Motor neuron (in vitro differentiated cells): Measurements from ENCODE around the gene FADS3. TPM values are rescaled to one million over a fixed set of nuclear protein-coding genes. Genes with fewer than 3 reads are reported as not detected.
"Not testable (repeated sequence)": the region's sequence is repeated elsewhere in the genome, so short reads cannot be mapped to it uniquely, and the experiment has no call there.

Source experiments
- ATAC-seq, 8 experiments: fragments of 200-7000 bp; cut with Tn5 transposase; replicated peaks in 6 of 8; 2 replicates each; pipeline ENCODE4 v1.8.0; 2021; ENCODE audit warnings: mild to moderate bottlenecking in 8 of 8, moderate library complexity in 8 of 8
- H3K27ac ChIP-seq, 2 donors: fragments of 250-450 bp; sonication (Bioruptor Pico); 2 replicates each; pipeline ENCODE4 v1.9.0; 2021; ENCODE audit warnings: antibody characterized with exemption in 2 of 2, mild to moderate bottlenecking in 2 of 2, moderate library complexity in 1 of 2
- H3K4me1 ChIP-seq, 2 donors: fragments of 250-450 bp; sonication (Bioruptor Pico); replicated peaks in 1 of 2; 2 replicates each; pipeline ENCODE4 v1.6.1; 2021; ENCODE audit warnings: antibody characterized with exemption in 2 of 2, mild to moderate bottlenecking in 2 of 2, moderate library complexity in 1 of 2
- H3K4me3 ChIP-seq, 5 donors: fragments of 250-450 bp; sonication (Bioruptor Pico); 2 replicates each; pipeline ENCODE4 v1.9.0; 2021; ENCODE audit warnings: antibody characterized with exemption in 5 of 5, mild to moderate bottlenecking in 5 of 5, moderate library complexity in 4 of 5
- WGBS, 10 experiments: fragments of 450-650 bp; shearing (Covaris generic); methylation state at CpG; one replicate each; pipeline ENCODE4 v1.0.0; 2022; 5-methylcytosine and 5-hydroxymethylcytosine counted together
- in situ Hi-C, 9 experiments: fragments of 400-800 bp; cut with MboI; loops; one replicate each; pipeline ENCODE4 v1.15.0; 2021; ENCODE audit warnings: low sequenced_read_pairs in 9 of 9, low pct_unique_long_range_greater_than_20kb in 2 of 9; ENCODE audit not compliant: unreplicated experiment in 9 of 9
- total RNA-seq, 8 experiments: library from RNA; unstranded; fragments of 300-600 nt; gene quantifications; 2 replicates each; pipeline versions ENCODE4 v1.2.3 to v1.2.4, GENCODE V29; 2022

Gene FADS3
- total RNA-seq, 8 experiments from 2014 or later, result 7.9 to 48.8 (median 11.8) TPM

GRCh38 chr11:61889831-61890230 is 1.5 kb downstream of the FADS3 start:
- WGBS, 10 experiments, result 76 to 100% (median 87%) methylated on average over 1 to 10 of the region's 10 CpGs; no CpG with 5 or more reads in 4 of the 10 experiments

DNA sequence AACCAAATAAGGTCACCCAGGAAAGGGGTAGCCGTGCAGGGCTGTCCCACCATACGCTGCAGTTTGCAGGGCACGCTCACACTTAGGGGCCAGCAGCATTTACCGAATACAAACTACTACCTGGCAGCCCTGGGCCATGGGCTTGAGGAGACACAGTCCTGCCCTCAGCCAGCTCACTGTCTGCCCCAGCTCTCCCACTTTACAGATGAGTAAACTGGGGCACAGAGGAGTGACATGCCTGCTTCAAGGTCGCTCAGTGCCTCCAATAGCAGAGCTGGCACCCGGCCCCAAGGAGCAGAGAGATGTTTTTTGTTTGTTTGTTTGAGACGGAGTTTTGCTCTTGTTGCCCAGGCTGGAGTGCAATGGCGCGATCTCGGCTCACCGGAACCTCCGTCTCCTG is 2.8 kb downstream of the FADS3 start:
- no peak for ATAC-seq
- Histone ChIP-seq H3K4me3 (no peak overlapping the region), H3K4me1 (peaks cover 7 to 12% of the 10 kb centered on the region in 2 donors), H3K27ac (no peak overlapping the region)
- 70 to 100% (median 88%) methylated on average over 1 to 7 of the region's 12 CpGs; no CpG with 5 or more reads in 5 of the 10 experiments for WGBS, 10 experiments
- in situ Hi-C loops, result loop anchor here in 4 of 9 experiments (25.0 kb wide), 2 partner anchors 174 to 199 kb away; no protein-coding TSS in a partner anchor

More at GRCh38 chr11:61889831-61890230, 1.5 kb downstream of the FADS3 start:
- no peak for ATAC-seq
- H3K4me3 ChIP-seq, result peak overlapping the region in 2 of 5 donors; percentile 55 to 61
- H3K4me1 ChIP-seq, result peaks cover 7 to 12% of the 10 kb centered on the region in 2 donors
- H3K27ac ChIP-seq, result no peak overlapping the region
- in situ Hi-C loops, result loop anchor here in 5 of 9 experiments (10.0 to 25.0 kb wide), 3 partner anchors 55 to 197 kb away; no protein-coding TSS in a partner anchor

DNA sequence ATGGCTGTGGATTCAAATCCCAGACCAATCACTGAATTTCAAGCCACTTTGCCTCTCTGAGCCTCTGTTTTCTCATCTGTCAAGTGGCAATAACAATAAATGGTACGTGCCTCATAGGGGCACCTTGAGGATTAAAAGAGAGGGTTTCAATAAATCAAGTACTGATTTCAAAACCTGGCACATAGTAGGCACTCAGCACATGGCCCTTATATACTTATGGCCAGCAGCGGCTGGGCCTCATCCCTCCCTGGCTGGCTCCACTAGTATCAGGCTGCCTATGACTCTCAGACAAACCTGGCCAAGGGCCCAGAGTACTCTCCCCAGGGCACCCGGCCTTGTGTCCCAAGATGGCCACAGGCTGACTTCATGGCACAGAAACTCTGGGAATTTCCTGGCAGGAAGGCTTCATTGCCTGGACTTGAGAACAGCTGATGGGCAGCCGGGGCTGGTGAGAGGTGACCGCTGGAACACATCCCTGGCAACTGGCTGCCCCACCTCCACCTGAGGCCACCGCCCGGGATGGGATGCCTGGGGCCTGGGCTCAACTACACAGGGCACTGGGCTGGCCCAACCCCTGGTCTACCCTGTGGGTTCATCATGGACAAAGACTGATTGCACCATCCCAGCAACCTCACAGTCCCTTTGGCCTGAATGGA is 3.4 kb downstream of the FADS3 start:
- in situ Hi-C loops, result loop anchor here in 4 of 9 experiments (25.0 kb wide), 2 partner anchors 174 to 199 kb away; no protein-coding TSS in a partner anchor

GRCh38 chr11:61886643-61887042 is 4.7 kb downstream of the FADS3 start:
- Histone ChIP-seq H3K4me1 (peaks cover 7 to 12% of the 10 kb centered on the region in 2 donors), H3K27ac (no peak overlapping the region), H3K4me3 (no peak overlapping the region)
- WGBS, 10 experiments, result 90 to 100% (median 95%) methylated on average over 1 to 2 of the region's 3 CpGs; no CpG with 5 or more reads in 6 of the 10 experiments
- no peak for ATAC-seq
- in situ Hi-C loops, result loop anchor here in 4 of 9 experiments (25.0 kb wide), 2 partner anchors 176 to 201 kb away; no protein-coding TSS in a partner anchor

More for the DNA sequence above, 3.4 kb downstream of the FADS3 start:
- 76 to 100% (median 89%) methylated on average over 1 to 3 of the region's 7 CpGs; no CpG with 5 or more reads in 5 of the 10 experiments for WGBS, 10 experiments
- H3K4me3 ChIP-seq, result no peak overlapping the region
- no peak overlapping the region for H3K27ac ChIP-seq
- H3K4me1 ChIP-seq, result peaks cover 7 to 12% of the 10 kb centered on the region in 2 donors
- ATAC-seq, result no peak

GRCh38 chr11:61885784-61886580 is 5.4 kb downstream of the FADS3 start:
- no CpG with 5 or more reads among the region's 13 CpGs for WGBS, 10 experiments

GRCh38 chr11:61885166-61885778 is 6.1 kb downstream of the FADS3 start:
- H3K27ac ChIP-seq, result no peak overlapping the region
- in situ Hi-C loops, result loop anchor here in 4 of 9 experiments (25.0 kb wide), 2 partner anchors 177 to 202 kb away; no protein-coding TSS in a partner anchor
- no peak overlapping the region for H3K4me3 ChIP-seq
- WGBS, 10 experiments, result 67 to 100% (median 86%) methylated on average over 1 to 6 of the region's 7 CpGs; no CpG with 5 or more reads in 3 of the 10 experiments
- H3K4me1 ChIP-seq, result peaks cover 6 to 10% of the 10 kb centered on the region in 2 donors
- ATAC-seq, result peak in 1 of 8 experiments; percentile 52

More at GRCh38 chr11:61885784-61886580, 5.4 kb downstream of the FADS3 start:
- no peak overlapping the region for H3K27ac ChIP-seq
- H3K4me3 ChIP-seq, result no peak overlapping the region
- ATAC-seq, result no peak
- in situ Hi-C loops, result loop anchor here in 4 of 9 experiments (25.0 kb wide), 2 partner anchors 176 to 201 kb away; no protein-coding TSS in a partner anchor
- H3K4me1 ChIP-seq, result peaks cover 12% of the 10 kb centered on the region in 2 donors

GRCh38 chr11:61883947-61884346 is 7.4 kb downstream of the FADS3 start:
- Histone ChIP-seq H3K4me1 (peaks cover 0 to 5% of the 10 kb centered on the region in 2 donors), H3K27ac (no peak overlapping the region), H3K4me3 (no peak overlapping the region)
- in situ Hi-C loops, result loop anchor here in 4 of 9 experiments (25.0 kb wide), 2 partner anchors 178 to 203 kb away; no protein-coding TSS in a partner anchor
- no peak for ATAC-seq
- 20 to 100% (median 83%) methylated on average over 1 to 2 of the region's 5 CpGs; no CpG with 5 or more reads in 5 of the 10 experiments for WGBS, 10 experiments

GRCh38 chr11:61883327-61883726 is 8.0 kb downstream of the FADS3 start:
- WGBS, 10 experiments, result 12 to 92% (median 63%) methylated on average over 2 to 8 of the region's 10 CpGs; no CpG with 5 or more reads in 4 of the 10 experiments
- Histone ChIP-seq H3K27ac (no peak overlapping the region), H3K4me1 (peaks cover 0 to 5% of the 10 kb centered on the region in 2 donors), H3K4me3 (no peak overlapping the region)
- peak in 1 of 8 experiments; percentile 13 for ATAC-seq
- in situ Hi-C loops, result loop anchor here in 4 of 9 experiments (25.0 kb wide), 2 partner anchors 179 to 204 kb away; no protein-coding TSS in a partner anchor

DNA sequence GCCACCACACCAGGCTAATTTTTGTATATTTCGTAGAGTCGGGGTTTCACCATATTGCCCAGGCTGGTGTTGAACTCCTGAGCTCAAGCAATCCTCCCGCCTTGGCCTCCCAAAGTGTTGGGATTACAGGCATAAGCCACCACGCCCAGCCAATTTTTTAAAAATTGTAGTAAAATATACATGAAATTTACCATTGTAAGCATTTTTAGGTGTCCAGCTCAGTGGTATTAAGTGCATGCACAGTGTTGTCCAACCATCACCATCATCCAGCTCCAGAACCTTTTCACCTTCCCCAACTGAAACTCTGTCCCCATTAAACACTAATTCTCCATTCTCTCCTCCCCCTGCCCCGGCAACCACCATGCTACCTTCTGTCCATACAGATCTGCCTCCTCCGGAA is 8.5 kb downstream of the FADS3 start:
- Histone ChIP-seq H3K4me3 (no peak overlapping the region), H3K4me1 (peaks cover 0 to 5% of the 10 kb centered on the region in 2 donors), H3K27ac (no peak overlapping the region)
- WGBS, 10 experiments, result 0 to 100% (median 86%) methylated on average over 1 to 6 of the region's 6 CpGs; no CpG with 5 or more reads in 1 of the 10 experiments
- in situ Hi-C loops, result loop anchor here in 4 of 9 experiments (25.0 kb wide), 2 partner anchors 179 to 204 kb away; no protein-coding TSS in a partner anchor
- no peak for ATAC-seq

DNA sequence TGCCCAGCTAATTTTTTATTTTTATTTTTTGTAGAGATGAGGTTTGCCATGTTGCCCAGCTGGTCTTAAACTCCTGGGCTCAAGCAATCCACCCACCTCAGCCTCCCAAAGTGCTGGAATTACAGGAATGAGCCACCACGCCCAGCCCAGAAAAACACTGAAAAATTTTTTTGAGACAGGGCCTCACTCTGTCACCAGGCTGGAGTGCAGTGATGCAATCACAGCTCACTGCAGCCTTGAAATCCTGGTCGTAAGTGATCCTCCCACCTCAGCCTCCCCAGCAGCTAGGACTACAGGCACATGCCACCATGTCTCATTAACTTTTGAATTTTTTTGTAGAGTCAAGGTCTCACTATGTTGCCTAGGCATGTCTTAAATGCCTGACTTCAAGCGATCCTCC is 9.1 kb downstream of the FADS3 start:
- not testable (repeated sequence) for H3K27ac ChIP-seq, H3K4me3 ChIP-seq, H3K4me1 ChIP-seq, ATAC-seq
- 56 to 100% (median 82%) methylated on average over 1 to 3 of the region's 3 CpGs; no CpG with 5 or more reads in 4 of the 10 experiments for WGBS, 10 experiments
- in situ Hi-C loops, result loop anchor here in 4 of 9 experiments (25.0 kb wide), 2 partner anchors 180 to 205 kb away; no protein-coding TSS in a partner anchor

DNA sequence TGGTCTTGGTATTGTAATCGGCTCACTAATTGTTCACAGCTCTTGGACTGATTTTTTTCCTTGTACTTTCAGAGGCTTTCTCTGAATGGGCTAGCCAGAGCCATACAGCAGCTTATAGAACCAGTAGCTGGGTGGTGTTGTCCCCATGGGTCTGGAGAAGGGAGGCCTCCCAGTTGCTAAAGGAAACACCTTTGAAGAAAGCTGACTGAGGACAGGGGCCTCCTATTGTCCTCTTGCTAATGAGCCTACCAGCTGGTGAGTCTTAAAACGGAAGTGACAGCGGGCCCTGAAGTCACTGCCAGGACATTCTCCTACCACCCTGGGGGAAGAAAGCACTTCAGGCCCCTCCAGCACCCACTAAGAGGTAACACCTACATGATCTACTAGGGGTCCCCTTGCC is 9.9 kb downstream of the FADS3 start:
- 20 to 90% (median 63%) methylated on average over 1 to 3 of the region's 3 CpGs; no CpG with 5 or more reads in 2 of the 10 experiments for WGBS, 10 experiments
- Histone ChIP-seq H3K4me3 (no peak overlapping the region), H3K27ac (no peak overlapping the region), H3K4me1 (peaks cover 0 to 5% of the 10 kb centered on the region in 2 donors)
- in situ Hi-C loops, result loop anchor here in 4 of 9 experiments (25.0 kb wide), 2 partner anchors 181 to 206 kb away; no protein-coding TSS in a partner anchor
- ATAC-seq, result peak in 5 of 8 experiments; percentile 50 to 68 (median 57)

DNA sequence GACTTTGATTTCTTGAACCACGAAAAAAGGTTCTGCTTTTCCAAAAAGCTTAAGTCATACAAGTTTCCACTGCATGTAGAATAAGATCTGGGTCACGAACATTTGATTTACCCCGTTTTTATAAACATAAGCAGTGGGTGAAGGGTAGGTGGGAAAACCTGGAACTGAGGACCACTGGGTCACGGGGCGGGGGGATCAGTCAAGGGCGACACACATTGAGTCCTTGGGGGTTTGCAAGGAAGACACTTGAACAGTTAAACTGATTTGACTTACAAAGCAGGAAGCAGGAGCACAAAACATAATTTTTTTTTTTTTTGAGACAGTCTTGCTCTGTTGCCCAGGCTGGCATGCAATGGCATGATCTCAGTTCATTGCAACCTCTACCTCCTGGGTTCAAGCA is 10.9 kb downstream of the FADS3 start:
- H3K4me1 ChIP-seq, result peaks cover 0 to 5% of the 10 kb centered on the region in 2 donors
- in situ Hi-C loops, result loop anchor here in 4 of 9 experiments (25.0 kb wide), 2 partner anchors 182 to 207 kb away; no protein-coding TSS in a partner anchor
- WGBS, 10 experiments, result 0 to 88% (median 78%) methylated on average over 1 to 6 of the region's 6 CpGs; no CpG with 5 or more reads in 3 of the 10 experiments
- ATAC-seq, result no peak
- H3K27ac ChIP-seq, result no peak overlapping the region
- no peak overlapping the region for H3K4me3 ChIP-seq
